NB4 (cell line): ENCODE measurements around the gene KCNG2.

ENCODE experiments used
- DNase-seq: peaks from one replicate; pipeline ENCODE4 v3.0.0; 2010; ENCODE audit warnings: low read depth
- H3K4me3 ChIP-seq: one replicate; pipeline ENCODE4 v1.5.1; 2011; ENCODE audit warnings: mild to moderate bottlenecking, low read depth, low read length, moderate library complexity
- MYC ChIP-seq: IDR thresholded peaks from 2 replicates; pipeline ENCODE4 v1.6.1; 2011; ENCODE audit warnings: low read depth, low read length
- POLR2A ChIP-seq: IDR thresholded peaks from 2 replicates; pipeline ENCODE4 v1.6.1; 2011; ENCODE audit warnings: mild to moderate bottlenecking; ENCODE audit not compliant: insufficient read length; ENCODE audit errors: extremely low read depth
- TF ChIP-seq, protein P1 (sequence below): IDR thresholded peaks from 2 replicates; pipeline ENCODE4 v1.6.1; 2011; ENCODE audit warnings: low read depth, low read length
- TF ChIP-seq, protein P2 (sequence below): IDR thresholded peaks from one replicate; pipeline ENCODE4 v1.5.1; 2012; ENCODE audit warnings: low read depth, low read length

KCNG2 gene

DNA sequence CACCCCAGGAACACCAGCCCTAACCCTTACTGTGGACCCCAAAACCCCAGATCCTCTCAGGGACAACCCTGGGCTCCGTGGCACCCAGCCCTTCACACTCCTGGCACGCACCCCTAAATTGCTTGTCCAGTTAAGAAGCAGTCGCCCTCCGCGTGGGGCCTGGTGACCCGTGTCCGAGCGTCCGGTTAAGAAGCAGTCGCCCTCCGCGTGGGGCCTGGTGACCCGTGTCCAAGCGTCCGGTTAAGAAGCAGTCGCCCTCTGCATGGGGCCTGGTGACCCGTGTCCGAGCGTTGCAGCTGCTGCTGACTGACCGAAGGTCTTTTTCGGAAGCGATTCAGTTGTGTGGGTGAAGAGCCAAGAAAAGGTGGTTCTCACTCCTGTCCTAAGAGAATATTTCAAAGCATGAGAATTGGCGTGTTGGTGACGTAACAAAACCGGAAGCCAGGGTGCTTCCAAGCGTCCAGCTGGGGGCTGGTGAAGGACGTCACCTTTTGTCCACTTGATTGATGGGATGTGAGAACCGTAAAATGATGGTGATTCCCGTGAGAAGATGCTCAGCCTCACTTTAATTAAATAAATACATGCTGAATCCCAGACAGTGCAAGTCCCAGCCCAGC, 70.5 kb downstream of the KCNG2 start:
- TF ChIP-seq POLR2A: no peak
- TF ChIP-seq MYC: no peak
- TF ChIP-seq, protein P1, sequence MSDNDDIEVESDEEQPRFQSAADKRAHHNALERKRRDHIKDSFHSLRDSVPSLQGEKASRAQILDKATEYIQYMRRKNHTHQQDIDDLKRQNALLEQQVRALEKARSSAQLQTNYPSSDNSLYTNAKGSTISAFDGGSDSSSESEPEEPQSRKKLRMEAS: no peak
- TF ChIP-seq, protein P2, sequence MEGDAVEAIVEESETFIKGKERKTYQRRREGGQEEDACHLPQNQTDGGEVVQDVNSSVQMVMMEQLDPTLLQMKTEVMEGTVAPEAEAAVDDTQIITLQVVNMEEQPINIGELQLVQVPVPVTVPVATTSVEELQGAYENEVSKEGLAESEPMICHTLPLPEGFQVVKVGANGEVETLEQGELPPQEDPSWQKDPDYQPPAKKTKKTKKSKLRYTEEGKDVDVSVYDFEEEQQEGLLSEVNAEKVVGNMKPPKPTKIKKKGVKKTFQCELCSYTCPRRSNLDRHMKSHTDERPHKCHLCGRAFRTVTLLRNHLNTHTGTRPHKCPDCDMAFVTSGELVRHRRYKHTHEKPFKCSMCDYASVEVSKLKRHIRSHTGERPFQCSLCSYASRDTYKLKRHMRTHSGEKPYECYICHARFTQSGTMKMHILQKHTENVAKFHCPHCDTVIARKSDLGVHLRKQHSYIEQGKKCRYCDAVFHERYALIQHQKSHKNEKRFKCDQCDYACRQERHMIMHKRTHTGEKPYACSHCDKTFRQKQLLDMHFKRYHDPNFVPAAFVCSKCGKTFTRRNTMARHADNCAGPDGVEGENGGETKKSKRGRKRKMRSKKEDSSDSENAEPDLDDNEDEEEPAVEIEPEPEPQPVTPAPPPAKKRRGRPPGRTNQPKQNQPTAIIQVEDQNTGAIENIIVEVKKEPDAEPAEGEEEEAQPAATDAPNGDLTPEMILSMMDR: no peak
- DNase-seq: no peak
- H3K4me3 ChIP-seq: no peak overlapping the region

DNA sequence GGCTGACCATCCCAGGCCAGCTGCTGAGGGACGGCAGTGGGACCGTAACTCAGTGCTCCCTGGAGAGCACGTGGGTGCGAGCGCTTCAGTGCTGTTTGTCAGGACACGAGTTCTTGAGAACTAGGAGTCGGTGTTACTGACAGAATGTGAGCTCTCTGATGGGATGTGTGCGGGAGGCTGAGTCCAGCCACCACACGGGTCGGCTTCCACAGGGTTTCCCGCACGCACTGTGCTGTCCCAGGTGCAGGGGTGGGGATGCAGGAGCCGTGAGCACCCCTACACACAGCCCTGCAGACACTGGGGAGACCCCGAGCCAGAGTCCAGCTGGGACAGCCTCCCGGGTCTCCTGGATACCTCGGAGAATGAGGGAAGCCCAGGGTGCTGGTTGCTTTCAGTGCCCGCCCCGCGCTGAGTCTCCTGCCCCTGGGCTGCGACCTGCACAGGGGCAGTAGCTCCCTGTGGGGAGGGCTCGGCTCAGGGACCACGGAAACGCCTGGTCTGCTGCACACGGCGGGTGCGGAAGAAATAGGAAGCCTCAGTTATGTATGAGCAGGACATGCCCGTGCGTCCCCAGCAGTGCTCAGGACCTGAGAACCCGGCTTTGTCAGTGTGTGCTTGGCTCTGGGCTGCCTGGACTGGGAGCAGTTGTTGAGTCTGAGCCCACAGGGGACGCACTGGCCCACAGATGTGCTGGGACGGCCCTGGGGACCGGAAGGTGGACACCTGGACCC, 71.2 kb downstream of the KCNG2 start:
- DNase-seq: no peak
- H3K4me3 ChIP-seq: no peak overlapping the region
- TF ChIP-seq, protein P2: no peak
- TF ChIP-seq MYC: no peak
- TF ChIP-seq, protein P1: no peak
- no peak for TF ChIP-seq POLR2A

DNA sequence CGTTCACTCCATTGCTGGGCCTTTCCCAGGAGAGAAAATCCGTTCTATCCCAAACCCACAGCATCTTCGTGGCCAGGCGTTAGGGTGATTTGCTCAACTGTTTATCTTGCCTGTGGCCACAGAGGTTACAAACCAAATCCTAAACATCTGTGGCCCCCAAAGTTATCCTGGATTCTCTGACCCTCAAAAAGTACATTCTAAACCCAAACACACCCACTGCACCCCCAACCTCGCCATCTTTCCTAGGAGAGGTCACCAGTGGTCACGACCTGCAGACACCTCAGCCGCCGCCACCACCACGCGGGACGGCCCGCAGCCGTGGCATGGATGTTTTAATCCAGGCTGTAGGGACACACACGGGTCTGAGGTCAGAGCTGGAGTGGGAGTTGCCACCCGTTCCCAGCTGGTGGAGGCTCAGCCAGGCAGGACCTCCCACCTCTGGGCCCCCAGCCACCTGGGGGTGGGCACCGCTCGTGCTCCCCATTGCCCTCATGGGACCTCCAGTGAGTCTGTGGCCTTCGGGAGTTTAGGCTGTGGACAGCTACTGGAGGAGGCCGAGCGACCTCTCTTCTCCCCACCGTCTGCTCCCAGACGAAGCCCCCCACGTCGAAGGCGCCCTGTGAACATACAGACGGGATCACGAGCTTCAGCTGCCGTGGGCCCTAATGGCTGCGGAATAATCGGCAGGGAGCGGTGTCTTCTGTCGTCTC, 72.0 kb downstream of the KCNG2 start:
- TF ChIP-seq, protein P1: no peak
- TF ChIP-seq POLR2A (no peak), MYC (no peak)
- TF ChIP-seq, protein P2: no peak
- H3K4me3 ChIP-seq: no peak overlapping the region
- DNase-seq: no peak

DNA sequence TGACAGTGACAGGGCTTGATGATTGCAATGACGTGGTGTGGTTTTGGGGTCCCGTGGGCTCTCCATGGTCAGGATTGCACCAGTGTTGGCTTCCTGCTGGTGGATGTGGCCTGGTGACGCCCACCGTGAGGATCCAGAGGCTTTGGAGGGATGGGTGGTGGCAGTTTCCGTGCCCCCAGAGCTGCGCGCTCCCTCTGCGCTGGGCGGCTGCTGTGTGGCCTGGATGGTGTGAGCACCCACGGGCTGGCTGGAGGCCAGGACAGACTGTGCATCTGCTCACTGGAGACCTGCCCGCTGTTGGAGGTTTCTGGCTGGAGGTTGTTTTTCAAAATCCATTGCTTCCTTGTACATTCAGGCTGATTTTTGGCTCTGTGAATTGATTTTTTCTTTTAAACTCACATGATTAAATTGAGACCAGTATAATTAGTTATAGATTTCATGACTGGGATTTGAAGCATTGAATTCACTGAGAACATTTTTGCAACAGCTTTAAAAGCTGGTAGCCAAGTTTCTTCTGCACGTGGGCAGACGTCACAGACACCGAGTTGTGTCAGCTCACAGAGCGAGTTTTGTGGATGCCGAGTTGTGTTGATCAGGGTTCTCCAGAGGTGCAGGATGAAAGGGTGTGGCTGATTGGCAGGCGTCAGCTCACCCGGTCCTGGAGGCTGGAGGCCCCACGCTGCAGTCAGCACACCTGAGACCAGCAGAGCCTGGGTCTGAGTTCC, 72.7 kb downstream of the KCNG2 start:
- DNase-seq: peak; percentile 30
- TF ChIP-seq, protein P2: no peak
- no peak for TF ChIP-seq MYC
- TF ChIP-seq, protein P1: no peak
- TF ChIP-seq POLR2A: no peak

DNA sequence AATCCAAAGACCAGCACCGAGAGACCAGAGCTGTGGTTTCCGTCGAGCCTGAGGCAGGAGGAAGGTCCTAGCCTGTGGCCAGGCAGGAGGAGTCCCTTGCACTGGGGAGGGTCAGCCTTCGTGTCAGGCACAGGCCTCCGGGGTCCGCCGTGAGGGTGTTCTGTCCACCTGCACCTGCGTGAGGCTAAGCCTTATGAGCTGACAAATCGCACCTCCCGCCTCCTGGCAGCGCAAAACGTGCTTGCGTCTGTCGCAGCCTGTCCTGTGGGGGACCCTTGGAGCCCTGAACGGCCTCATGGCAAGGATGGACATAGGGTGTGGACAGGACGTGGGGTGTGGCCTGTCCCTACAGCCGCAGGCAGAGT, 73.3 kb downstream of the KCNG2 start:
- H3K4me3 ChIP-seq: no peak overlapping the region
- TF ChIP-seq MYC (no peak), POLR2A (no peak)
- TF ChIP-seq, protein P2: no peak
- TF ChIP-seq, protein P1: no peak
- DNase-seq: no peak

More for the DNA sequence above, 72.7 kb downstream of the KCNG2 start:
- no peak overlapping the region for H3K4me3 ChIP-seq
